ENCODE results near the gene ZBTB8B.
"Not testable (repeated sequence)": the region's sequence is repeated elsewhere in the genome, so short reads cannot be mapped to it uniquely, and the experiment has no call there.

ZBTB8B gene

GRCh38 chr1:32470991-32471694 is 6.3 kb downstream of the ZBTB8B start:
- DNase-seq = no peak

- no peak for DNase-seq
Observed at GRCh38 chr1:32471695-32472362, 7.0 kb downstream of the ZBTB8B start.

- not testable (repeated sequence) for DNase-seq
Observed at GRCh38 chr1:32472966-32473365, 8.1 kb downstream of the ZBTB8B start.

GRCh38 chr1:32474954-32475353 is 10.1 kb downstream of the ZBTB8B start:
- no peak for DNase-seq

- DNase-seq = no peak
Observed at GRCh38 chr1:32480003-32480402, 15.1 kb downstream of the ZBTB8B start.

GRCh38 chr1:32480761-32481160 is 15.9 kb downstream of the ZBTB8B start:
- no peak for DNase-seq

GRCh38 chr1:32481788-32482187 is 16.9 kb downstream of the ZBTB8B start:
- DNase-seq = not testable (repeated sequence)

- no peak for DNase-seq
Observed at GRCh38 chr1:32485554-32486255, 20.8 kb downstream of the ZBTB8B start.

GRCh38 chr1:32486463-32487113 is 21.7 kb downstream of the ZBTB8B start:
- DNase-seq = no peak

- no peak for DNase-seq
Observed at GRCh38 chr1:32487182-32487581, 22.3 kb downstream of the ZBTB8B start.

GRCh38 chr1:32489774-32490454 is 25.0 kb downstream of the ZBTB8B start:
- DNase-seq = no peak

GRCh38 chr1:32491386-32491785 is 26.5 kb downstream of the ZBTB8B start:
- no peak for DNase-seq

- no peak for DNase-seq
Observed at GRCh38 chr1:32494196-32494595, 29.3 kb downstream of the ZBTB8B start.

GRCh38 chr1:32494711-32495337 is 30.0 kb downstream of the ZBTB8B start:
- DNase-seq = no peak

GRCh38 chr1:32496127-32496526 is 31.3 kb downstream of the ZBTB8B start:
- DNase-seq = peak; percentile 29

- no peak for DNase-seq
Observed at GRCh38 chr1:32498751-32499150, 33.9 kb downstream of the ZBTB8B start.

GRCh38 chr1:32500387-32501209 is 35.7 kb downstream of the ZBTB8B start:
- peak; percentile 34 for DNase-seq

GRCh38 chr1:32501865-32502264 is 37.0 kb downstream of the ZBTB8B start:
- no peak for DNase-seq

- DNase-seq = no peak
Observed at GRCh38 chr1:32503153-32503552, 38.3 kb downstream of the ZBTB8B start.

GRCh38 chr1:32507021-32507420 is 42.1 kb downstream of the ZBTB8B start:
- DNase-seq = no peak

GRCh38 chr1:32508761-32509160 is 43.9 kb downstream of the ZBTB8B start:
- DNase-seq = no peak
